HG02840 (cell line): ENCODE data around the gene MT4.

Experiments
- ATAC-seq: cut with Tn5 transposase; IDR thresholded peaks from one replicate; pipeline ENCODE4 v1.9.1; 2021; ENCODE audit warnings: mild to moderate bottlenecking, moderate library complexity, moderate number of reproducible peaks; ENCODE audit not compliant: unreplicated experiment, low FRiP score

MT4 gene

GRCh38 chr16:56564793-56565477 is at the start of gene MT4:
Gene MT4 (plus strand): TSS chr16:56565073. CDS start chr16:56565129, 56 bp downstream.
- no peak for ATAC-seq

- ATAC-seq = no peak
These were observed 49.2 kb upstream of the MT4 start for GRCh38 chr16:56515665-56516064.

- ATAC-seq = no peak
These were observed 47.7 kb upstream of the MT4 start for GRCh38 chr16:56517206-56517605.

GRCh38 chr16:56518425-56518824 is 46.4 kb upstream of the MT4 start:
- no peak for ATAC-seq

GRCh38 chr16:56519459-56520250 is 45.2 kb upstream of the MT4 start, which contains the start of gene BBS2:
Gene BBS2 (minus strand): TSS chr16:56520024. CDS start chr16:56519862, 162 bp downstream.
- ATAC-seq = peak; percentile 80

DNA sequence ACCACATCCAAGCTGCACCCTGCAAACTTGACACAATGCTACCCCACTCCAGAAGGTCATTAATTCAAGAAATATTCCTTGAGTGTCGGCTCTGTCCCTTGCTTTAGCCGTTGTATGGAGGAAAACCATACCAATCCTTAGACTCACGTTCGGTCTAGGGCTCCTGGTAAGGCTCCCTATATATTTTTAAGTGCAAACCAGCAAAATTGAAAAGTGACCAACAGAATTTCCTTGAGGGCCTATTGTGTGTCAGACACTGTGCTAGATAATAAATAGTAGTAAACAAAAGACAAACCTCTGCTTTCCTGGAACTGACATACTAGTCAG is 44.7 kb upstream of the MT4 start:
- ATAC-seq = no peak

- ATAC-seq = no peak
These were observed 39.6 kb upstream of the MT4 start for GRCh38 chr16:56525236-56525635.

DNA sequence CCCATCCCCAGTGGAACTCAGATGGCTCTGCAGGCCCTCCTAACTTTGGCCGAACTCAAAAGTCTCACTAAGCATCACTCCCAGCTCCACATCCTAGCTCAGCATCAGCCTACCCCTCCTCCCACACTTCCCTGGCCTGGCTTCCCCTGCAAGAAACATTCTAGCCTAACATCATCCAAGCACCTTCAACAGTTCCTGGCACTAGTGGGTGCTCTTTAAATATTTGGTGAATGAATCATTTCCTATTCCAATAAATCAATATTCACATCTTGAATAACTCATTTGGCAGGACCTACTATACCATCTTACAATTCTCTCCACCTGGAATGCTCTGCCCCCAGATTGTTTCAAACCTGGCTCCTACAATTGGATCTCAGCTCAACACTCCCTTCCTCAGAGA is 34.0 kb upstream of the MT4 start:
- ATAC-seq = no peak

- no peak for ATAC-seq
These were observed 32.2 kb upstream of the MT4 start for GRCh38 chr16:56532714-56533113.

DNA sequence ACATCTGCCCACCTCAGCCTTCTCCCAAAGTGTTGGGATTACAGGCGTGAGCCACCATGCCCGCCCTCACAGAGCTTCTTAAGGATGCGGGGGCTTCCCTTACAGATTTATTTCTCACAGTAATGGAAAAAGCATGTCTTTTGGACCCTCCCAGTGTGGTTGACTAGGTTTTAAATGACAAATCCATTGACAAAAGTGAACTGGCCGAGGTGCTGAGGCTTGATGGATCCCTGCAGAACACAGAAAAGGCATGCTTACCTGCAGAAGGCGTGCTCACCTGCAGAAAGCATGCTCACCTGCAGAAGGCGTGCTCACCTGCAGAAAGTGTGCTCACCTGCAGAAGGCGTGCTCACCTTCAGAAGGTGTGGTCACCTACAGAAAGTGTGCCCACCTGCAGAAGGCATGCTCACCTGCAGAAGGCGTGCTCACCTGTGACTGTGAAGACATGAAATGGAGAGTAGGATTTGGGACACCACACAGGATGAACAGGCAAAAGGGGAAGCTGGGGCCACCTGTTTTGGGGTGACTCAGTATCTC is 30.0 kb upstream of the MT4 start:
- no peak for ATAC-seq

DNA sequence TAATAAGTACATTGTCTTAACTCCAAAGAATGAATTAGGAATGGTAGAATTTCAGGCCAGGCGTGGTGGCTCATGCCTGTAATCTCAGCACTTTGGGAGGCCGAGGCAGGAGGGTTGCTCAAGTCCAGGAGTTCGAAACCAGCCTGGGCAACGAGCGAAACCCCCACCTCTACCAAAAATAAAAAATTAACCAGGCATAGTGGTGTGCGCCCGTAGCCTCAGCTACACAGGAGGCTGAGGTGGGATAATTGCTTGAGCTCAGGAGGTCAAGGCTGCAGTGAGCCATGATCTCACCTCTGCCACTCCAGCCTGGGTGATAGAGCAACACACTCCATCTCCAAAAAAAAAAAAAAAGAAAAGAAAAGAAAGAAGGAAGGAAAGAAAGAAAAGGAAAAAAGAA is 26.5 kb upstream of the MT4 start:
- ATAC-seq = no peak

- no peak for ATAC-seq
These were observed 25.2 kb upstream of the MT4 start for GRCh38 chr16:56539656-56540055.

GRCh38 chr16:56542039-56542438 is 22.8 kb upstream of the MT4 start:
- ATAC-seq = no peak

GRCh38 chr16:56547120-56547948 is 17.5 kb upstream of the MT4 start:
- no peak for ATAC-seq

DNA sequence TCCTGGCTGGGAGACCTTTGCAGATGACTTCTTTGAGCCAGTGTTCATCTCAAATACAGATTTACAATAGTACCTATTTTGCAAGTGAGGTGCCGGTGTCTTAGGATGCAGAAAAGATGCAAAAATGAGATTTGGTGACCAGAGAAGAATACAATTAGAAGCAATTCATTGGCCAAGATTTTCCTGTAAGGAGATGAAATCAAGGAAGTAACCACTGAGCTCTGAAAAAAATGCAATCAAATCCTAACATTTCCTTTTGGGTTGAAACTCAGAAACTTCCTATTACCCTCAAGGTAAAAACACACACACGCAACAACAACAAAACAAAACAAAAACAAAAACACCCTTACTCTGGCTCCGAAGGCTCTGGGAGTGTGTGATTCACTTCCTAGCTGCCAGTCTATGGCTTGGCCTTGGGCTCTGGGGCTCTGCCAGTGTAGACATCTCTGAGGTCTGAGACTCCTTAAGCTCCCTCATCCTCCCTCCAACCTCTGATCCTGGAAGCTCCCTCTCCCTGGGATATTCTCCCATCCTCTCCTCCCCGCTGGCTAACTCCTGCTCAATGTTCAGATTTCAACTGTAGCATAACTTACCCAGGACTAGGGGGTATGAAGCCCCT is 16.8 kb upstream of the MT4 start:
- no peak for ATAC-seq

DNA sequence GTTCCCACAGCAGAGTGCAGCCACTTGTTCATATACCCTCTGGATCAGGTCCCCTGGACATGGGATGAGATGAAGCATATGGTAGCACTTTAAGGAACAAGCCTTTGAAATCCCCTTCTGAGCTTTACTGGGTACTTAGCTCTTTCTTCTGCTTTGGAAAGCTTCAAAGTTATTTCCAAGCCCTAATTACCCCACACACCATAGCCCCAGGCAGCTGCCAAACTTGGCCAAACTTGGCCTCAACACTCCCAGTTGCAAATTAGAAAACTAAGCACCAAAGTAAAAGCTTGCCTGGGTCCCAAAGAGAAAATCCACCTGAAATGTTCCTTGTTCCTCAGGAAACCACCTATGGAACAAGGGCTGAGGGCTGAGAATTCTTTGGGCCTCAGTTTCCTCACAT is 15.7 kb upstream of the MT4 start:
- no peak for ATAC-seq

DNA sequence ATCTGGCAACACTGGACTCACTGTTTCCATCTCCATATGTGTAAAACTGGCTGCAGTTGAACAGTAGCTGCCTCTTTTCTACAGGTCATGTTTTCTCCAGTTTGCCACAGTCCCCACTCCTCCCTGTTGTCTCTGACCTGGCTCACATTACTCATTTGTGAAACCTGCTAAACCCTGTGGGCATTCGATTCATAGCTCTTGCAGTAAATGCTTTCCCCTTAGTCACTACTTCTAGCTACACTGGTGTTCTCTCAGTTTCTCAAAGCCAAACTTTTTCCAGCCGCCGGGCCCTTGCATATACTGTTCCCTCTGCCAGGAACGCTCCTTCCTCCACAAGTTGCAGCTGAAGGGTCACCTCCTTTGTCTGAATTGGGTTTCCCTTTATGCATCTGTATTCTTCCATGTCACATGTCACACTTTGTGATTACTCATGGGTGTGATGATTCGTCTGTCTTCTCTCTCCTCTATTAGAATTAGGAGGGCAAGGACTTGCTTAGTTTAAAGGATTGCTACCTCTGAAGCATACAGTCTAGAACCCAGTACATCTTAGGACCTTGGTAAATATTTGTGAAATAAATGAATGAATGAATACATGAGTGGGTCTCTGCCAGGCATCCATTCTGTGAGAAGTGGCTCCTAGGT is 15.0 kb upstream of the MT4 start:
- ATAC-seq = no peak

DNA sequence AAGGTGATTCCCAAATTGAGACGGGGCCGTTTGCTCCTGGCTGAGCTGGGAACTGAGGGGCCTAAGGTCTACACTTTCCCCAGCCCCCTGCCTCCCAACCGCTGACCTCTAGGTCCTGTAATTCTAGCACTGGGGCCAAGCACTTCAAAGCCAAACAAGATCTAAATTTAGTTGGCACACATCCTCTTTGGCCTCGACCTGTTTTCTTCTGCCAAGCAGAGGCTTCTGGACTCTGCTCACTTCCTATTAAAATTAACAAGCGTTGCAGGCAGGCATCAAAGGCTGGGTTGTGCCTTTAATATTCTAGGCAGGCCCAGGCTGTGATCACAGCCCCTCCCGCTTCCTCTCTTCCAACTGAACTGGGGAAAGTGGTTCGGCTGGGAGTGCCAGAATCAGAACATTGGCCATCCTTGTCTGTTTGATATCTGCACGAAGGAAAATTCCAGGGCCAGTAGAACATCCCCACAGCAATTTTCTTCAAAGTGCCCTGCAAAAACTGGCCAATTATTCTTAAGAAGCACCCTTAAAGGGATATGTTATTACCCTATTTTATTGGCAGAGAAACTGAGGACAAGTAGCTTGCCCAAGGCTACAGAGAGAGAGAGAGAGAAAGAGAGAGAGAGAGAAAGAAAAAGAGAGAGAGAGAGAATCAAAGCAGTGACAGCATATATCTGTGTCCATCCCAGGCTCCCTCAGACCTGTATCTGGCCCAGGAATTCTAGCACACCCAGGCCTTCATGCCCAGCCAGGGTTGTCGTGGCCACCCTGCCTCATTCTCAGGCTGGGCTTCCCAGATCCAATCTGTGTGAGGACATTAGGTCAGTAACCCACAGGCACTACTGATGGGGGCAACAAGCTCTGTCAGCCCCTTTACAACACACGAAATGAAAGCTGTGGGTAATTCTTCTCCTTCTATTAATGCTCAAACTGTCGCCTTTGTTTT is 12.8 kb upstream of the MT4 start:
- no peak for ATAC-seq

GRCh38 chr16:56554441-56554840 is 10.4 kb upstream of the MT4 start:
- no peak for ATAC-seq
